Glutamatergic neuron (in vitro differentiated cells): ENCODE results near the gene HFM1. TPM values are rescaled to one million over a fixed set of nuclear protein-coding genes. Genes with fewer than 3 reads are reported as not detected.

ENCODE experiments used
- DNase-seq: peaks from one replicate; pipeline ENCODE4 v3.0.0; 2022
- H3K27ac Mint-ChIP-seq: one replicate; pipeline ENCODE4 v1.8.0; 2020; ENCODE audit warnings: mild to moderate bottlenecking, mixed read lengths, inconsistent platforms; ENCODE audit not compliant: unreplicated experiment
- H3K27me3 Mint-ChIP-seq: one replicate; pipeline ENCODE4 v1.8.0; 2020; ENCODE audit warnings: mild to moderate bottlenecking, moderate library complexity, mixed read lengths, inconsistent platforms; ENCODE audit not compliant: unreplicated experiment
- H3K36me3 Mint-ChIP-seq: one replicate; pipeline ENCODE4 v1.8.0; 2020; ENCODE audit warnings: mild to moderate bottlenecking, mixed read lengths, inconsistent platforms; ENCODE audit not compliant: unreplicated experiment
- H3K4me1 Mint-ChIP-seq: one replicate; pipeline ENCODE4 v1.8.0; 2020; ENCODE audit warnings: mild to moderate bottlenecking, low read depth, mixed read lengths, inconsistent platforms; ENCODE audit not compliant: unreplicated experiment
- H3K4me3 Mint-ChIP-seq: one replicate; pipeline ENCODE4 v1.8.0; 2020; ENCODE audit warnings: mild to moderate bottlenecking, mixed read lengths, inconsistent platforms; ENCODE audit not compliant: unreplicated experiment
- H3K9me3 Mint-ChIP-seq: one replicate; pipeline ENCODE4 v1.8.0; 2020; ENCODE audit warnings: mild to moderate bottlenecking, moderate library complexity, mixed read lengths, inconsistent platforms; ENCODE audit not compliant: unreplicated experiment
- total RNA-seq: library from RNA; stranded (reverse); fragmentation: NEBNext Ultra II Directional; extraction: Animal tissue kit (Norgen Biotek cat#: 25700); gene quantifications from one replicate; pipeline ENCODE4 v1.2.1, GENCODE V29; 2021; ENCODE audit not compliant: unreplicated experiment
- TF ChIP-seq, protein P1 (sequence below): fragments of 200-600 bp; sonication (generic); IDR thresholded peaks from one replicate; pipeline ENCODE4 v1.5.0; 2021; ENCODE audit not compliant: partially characterized antibody, unreplicated experiment

The HFM1 gene
- total RNA-seq, 1 donor from 2014 or later = 10.2 TPM

DNA sequence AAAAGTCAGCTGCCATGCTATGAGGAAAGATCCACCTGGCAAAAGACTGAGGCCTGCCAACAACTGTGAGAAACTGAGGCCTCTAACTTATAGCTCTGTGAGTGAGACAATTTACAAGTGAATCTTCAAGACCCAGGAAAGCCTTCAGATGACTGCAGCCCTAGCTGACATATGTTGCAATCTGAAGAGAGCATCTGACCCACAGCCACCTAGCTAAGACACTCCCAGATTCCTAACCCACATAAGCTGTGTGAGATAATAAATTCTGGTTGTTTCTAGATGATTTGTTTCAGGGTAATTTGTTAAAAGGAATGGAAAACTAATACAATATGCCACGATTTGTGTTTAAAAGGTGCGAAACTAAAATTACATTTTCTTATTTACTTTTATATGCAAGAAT lies 55.1 kb downstream of the HFM1 start:
- H3K9me3 Mint-ChIP-seq = peaks cover 5% of the 10 kb centered on the region
- no peaks in the 10 kb centered on the region for H3K27me3 Mint-ChIP-seq
- H3K4me3 Mint-ChIP-seq = no peak overlapping the region
- no peaks in the 10 kb centered on the region for H3K4me1 Mint-ChIP-seq
- DNase-seq = no peak
- H3K27ac Mint-ChIP-seq = no peak overlapping the region
- H3K36me3 Mint-ChIP-seq = peaks cover 11% of the 10 kb centered on the region
- TF ChIP-seq, protein P1, sequence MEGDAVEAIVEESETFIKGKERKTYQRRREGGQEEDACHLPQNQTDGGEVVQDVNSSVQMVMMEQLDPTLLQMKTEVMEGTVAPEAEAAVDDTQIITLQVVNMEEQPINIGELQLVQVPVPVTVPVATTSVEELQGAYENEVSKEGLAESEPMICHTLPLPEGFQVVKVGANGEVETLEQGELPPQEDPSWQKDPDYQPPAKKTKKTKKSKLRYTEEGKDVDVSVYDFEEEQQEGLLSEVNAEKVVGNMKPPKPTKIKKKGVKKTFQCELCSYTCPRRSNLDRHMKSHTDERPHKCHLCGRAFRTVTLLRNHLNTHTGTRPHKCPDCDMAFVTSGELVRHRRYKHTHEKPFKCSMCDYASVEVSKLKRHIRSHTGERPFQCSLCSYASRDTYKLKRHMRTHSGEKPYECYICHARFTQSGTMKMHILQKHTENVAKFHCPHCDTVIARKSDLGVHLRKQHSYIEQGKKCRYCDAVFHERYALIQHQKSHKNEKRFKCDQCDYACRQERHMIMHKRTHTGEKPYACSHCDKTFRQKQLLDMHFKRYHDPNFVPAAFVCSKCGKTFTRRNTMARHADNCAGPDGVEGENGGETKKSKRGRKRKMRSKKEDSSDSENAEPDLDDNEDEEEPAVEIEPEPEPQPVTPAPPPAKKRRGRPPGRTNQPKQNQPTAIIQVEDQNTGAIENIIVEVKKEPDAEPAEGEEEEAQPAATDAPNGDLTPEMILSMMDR = no peak

DNA sequence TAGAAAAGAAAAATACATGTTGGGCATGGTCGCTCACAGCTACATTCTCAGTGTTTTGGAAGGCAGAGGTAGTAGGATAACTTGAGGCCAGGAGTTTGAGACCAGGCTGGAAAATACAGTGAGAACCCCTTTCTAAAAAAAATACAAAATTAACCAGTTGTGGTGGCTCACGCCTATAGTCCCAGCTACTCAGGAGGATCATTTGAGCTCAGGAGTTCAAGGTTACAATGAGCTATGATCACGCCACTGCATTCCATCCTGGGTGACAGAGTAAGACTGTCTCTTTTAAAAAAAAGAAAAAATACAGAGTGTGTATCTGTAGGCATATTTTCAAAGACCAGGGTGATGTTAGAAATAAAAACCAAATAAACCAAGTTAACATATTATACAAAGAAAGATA lies 57.8 kb downstream of the HFM1 start:
- H3K4me3 Mint-ChIP-seq = no peak overlapping the region
- H3K27me3 Mint-ChIP-seq = no peaks in the 10 kb centered on the region
- DNase-seq = no peak
- H3K36me3 Mint-ChIP-seq = no peaks in the 10 kb centered on the region
- TF ChIP-seq, protein P1 = no peak
- no peaks in the 10 kb centered on the region for H3K9me3 Mint-ChIP-seq
- H3K4me1 Mint-ChIP-seq = no peaks in the 10 kb centered on the region
- H3K27ac Mint-ChIP-seq = no peak overlapping the region

DNA sequence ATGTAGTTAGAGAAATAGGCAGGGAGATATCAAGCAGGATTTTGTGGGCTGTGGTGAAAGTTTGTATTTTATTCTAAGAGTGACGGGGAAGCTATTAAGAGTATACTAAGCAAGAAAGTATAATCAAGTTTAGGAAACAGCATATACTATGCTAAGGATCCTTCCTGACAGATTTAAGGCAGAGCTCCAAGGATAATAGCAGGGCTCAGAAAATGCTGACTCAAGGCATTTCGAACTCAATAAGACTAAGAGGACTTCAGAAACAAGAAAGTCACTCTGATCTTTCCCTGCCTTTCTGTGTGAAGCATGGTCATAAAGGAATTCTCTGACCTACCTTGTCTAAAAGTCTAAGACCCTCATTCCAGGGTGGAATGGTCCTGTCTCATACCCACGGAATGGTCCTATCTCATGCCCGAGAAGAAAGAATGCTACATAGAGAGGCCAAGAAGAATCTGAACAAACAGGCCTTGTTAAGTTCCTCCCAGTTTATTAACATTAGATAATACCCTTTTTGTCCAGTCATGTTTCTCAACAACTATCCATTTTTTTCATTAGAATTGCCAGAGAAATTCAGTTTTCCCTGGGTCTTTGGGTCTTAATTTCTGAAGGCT lies 59.1 kb downstream of the HFM1 start:
- H3K27ac Mint-ChIP-seq = no peak overlapping the region
- TF ChIP-seq, protein P1 = no peak
- H3K9me3 Mint-ChIP-seq = no peaks in the 10 kb centered on the region
- no peaks in the 10 kb centered on the region for H3K4me1 Mint-ChIP-seq
- no peak for DNase-seq
- no peaks in the 10 kb centered on the region for H3K36me3 Mint-ChIP-seq
- H3K4me3 Mint-ChIP-seq = no peak overlapping the region
- no peaks in the 10 kb centered on the region for H3K27me3 Mint-ChIP-seq

DNA sequence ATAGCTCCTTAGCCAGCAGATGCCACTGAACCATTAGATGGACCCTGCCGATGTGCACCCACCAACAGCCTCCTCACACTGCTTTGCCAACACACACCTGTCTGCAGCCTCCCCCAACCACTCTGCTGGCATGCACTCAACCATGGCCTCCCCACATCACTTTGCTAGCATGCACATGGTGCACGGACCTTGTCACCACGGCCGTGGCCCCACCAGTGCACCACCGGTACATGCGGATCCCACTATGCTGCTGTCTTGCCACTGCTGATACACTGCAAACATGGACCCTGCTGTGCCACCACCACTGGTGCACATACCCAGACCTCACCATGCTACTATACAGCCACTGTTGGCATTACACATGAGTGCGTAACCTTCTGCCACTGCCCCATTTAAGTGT lies 66.1 kb downstream of the HFM1 start:
- Mint-ChIP-seq H3K27me3 (no peaks in the 10 kb centered on the region), H3K4me3 (no peak overlapping the region), H3K9me3 (peaks cover 1% of the 10 kb centered on the region), H3K36me3 (peaks cover 5% of the 10 kb centered on the region), H3K4me1 (no peaks in the 10 kb centered on the region), H3K27ac (no peak overlapping the region)
- no peak for DNase-seq
- TF ChIP-seq, protein P1 = no peak

DNA sequence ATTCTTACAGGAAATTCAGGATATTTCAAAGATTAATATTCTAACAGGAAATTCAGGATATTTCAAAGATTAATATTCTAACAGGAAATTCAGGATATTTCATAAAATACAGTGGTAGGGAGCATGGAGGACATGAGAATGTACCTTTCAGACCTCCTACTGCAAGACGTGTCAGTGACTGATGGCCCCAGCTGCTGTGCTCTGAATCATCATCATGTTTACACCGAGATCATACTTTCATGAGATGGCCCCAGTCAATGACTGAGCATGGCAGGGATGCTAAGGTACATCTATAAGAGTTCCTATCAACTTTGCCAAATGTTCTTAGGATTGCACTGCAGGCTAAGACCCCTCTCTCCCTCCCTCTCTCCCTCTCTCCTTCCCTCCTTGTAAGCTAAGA lies 69.0 kb downstream of the HFM1 start:
- no peak overlapping the region for H3K27ac Mint-ChIP-seq
- peaks cover 1% of the 10 kb centered on the region for H3K9me3 Mint-ChIP-seq
- TF ChIP-seq, protein P1 = no peak
- no peaks in the 10 kb centered on the region for H3K4me1 Mint-ChIP-seq
- DNase-seq = no peak
- H3K36me3 Mint-ChIP-seq = peaks cover 24% of the 10 kb centered on the region
- H3K4me3 Mint-ChIP-seq = no peak overlapping the region
- H3K27me3 Mint-ChIP-seq = no peaks in the 10 kb centered on the region
